ENCODE results near the gene MVB12A. TPM values are rescaled to one million over a fixed set of nuclear protein-coding genes. Genes with fewer than 3 reads are reported as not detected.

MVB12A gene
- total RNA-seq, 2 donors from 2014 or later = 53.1 to 70.1 TPM

DNA sequence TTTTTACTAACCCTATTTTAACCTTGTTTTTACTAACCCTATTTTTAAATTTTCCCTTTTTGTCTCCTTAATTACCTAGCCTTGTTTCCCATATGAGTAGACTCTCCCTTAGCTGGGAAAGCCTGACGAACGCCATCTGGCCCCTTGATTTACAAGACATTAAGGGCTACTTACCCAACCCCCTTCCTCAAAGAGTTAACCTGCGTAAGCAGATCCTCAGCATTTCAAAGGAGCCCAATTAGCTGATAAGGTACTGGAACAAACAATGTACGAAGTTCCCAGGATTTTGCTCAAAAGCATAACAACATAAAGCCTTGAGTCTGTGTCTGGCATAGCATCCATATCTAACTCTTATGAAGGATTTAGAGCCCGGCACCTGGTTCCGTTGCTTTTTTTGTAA, 4.7 kb upstream of the MVB12A start:
- Histone ChIP-seq H3K9ac (ENCODE audit: low read depth in 2 of 2, low read length in 2 of 2) (no peak overlapping the region), H3K27ac (no peak overlapping the region), H3K36me3 (no peaks in the 10 kb centered on the region), H3K4me1 (no peaks in the 10 kb centered on the region), H3K4me3 (no peak overlapping the region), H3K27me3 (no peaks in the 10 kb centered on the region), H3K9me3 (no peaks in the 10 kb centered on the region)
- intact Hi-C loops (cut with DNase I) = no loop called here
- no peak for DNase-seq
- TF ChIP-seq, protein P1, sequence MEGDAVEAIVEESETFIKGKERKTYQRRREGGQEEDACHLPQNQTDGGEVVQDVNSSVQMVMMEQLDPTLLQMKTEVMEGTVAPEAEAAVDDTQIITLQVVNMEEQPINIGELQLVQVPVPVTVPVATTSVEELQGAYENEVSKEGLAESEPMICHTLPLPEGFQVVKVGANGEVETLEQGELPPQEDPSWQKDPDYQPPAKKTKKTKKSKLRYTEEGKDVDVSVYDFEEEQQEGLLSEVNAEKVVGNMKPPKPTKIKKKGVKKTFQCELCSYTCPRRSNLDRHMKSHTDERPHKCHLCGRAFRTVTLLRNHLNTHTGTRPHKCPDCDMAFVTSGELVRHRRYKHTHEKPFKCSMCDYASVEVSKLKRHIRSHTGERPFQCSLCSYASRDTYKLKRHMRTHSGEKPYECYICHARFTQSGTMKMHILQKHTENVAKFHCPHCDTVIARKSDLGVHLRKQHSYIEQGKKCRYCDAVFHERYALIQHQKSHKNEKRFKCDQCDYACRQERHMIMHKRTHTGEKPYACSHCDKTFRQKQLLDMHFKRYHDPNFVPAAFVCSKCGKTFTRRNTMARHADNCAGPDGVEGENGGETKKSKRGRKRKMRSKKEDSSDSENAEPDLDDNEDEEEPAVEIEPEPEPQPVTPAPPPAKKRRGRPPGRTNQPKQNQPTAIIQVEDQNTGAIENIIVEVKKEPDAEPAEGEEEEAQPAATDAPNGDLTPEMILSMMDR (IDR thresholded peaks at IDR 0.05) = no peak

DNA sequence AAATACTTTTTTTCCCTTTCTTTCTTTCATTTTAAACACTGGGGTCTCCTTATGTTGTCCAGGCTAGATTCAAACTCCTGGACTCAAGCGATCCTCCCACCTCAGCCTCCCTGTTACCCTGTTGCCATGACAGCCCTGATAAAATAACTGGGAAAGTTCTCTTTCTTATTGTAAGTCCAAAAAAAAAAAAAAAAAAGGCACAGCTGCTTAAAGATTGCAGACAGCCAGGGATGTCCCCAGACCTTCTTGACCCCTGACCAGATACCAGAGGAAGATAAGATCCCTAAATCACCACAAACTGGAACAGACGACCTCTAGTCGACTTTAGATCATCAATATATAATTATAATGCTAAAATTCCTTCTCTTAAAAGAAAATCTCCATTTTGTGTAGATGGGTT, 1.1 kb upstream of the MVB12A start:
- H3K4me3 ChIP-seq = no peak overlapping the region
- no peak overlapping the region for H3K9ac ChIP-seq (ENCODE audit: low read depth in 2 of 2, low read length in 2 of 2)

DNA sequence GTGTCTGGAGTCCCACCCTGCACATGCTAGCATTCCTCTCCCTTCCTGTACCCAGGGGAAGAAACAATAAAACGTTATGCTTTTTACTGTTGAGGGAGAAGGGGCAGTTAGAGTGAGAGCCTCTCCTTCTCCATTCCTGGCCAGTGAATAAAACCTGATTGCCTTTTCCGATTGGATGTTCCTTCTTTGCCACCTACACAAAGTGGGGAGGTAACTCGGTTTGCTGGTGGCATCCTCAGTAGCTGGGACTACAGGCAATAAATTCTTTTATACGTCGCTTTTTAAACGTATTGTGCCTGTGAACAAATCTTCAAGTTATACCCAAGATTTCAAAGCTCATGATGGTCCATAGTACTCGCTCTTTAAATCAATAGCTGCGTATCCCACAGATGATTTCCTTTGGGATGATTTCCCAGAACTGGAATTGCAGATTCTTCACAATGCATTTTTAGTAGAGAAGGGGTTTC, 660 bp upstream of the MVB12A start:
- Histone ChIP-seq H3K4me3 (peak overlapping the region; percentile 67), H3K9ac (ENCODE audit: low read depth in 2 of 2, low read length in 2 of 2) (peak overlapping the region in 1 of 2 donors; percentile 53), H3K27me3 (no peaks in the 10 kb centered on the region), H3K4me1 (peaks cover 4% of the 10 kb centered on the region), H3K36me3 (no peaks in the 10 kb centered on the region), H3K9me3 (no peaks in the 10 kb centered on the region), H3K27ac (peak overlapping the region; percentile 77)
- DNase-seq = no peak
- intact Hi-C loops (cut with DNase I) = no loop called here
- TF ChIP-seq, protein P1 (IDR thresholded peaks at IDR 0.05) = no peak

More for the DNA sequence above, 1.1 kb upstream of the MVB12A start:
- intact Hi-C loops (cut with DNase I) = no loop called here
- Histone ChIP-seq H3K36me3 (no peaks in the 10 kb centered on the region), H3K4me1 (peaks cover 4% of the 10 kb centered on the region), H3K27me3 (no peaks in the 10 kb centered on the region), H3K9me3 (no peaks in the 10 kb centered on the region), H3K27ac (no peak overlapping the region)
- TF ChIP-seq, protein P1 (IDR thresholded peaks at IDR 0.05) = no peak
- no peak for DNase-seq

DNA sequence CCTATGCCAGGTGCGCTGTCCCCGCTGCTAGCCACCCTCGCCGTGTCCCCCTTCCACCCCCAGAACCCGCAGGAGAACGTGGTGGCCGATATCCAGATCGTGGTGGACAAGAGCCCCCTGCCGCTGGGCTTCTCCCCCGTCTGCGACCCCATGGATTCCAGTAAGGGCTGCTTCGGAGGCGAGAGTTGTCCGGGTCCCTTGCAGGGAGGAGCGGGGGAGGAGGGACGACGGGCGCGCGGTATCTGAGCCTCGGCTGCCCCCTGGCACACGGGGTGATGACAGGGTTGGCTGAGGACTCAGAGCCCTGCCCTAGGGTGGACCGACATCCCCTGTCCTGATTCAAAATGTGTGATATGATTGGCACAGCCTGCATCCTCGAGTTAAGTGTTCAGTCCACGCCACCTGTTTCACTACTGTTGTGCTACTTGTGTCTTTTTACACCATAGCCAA, 653 bp downstream of the MVB12A start:
- H3K27ac ChIP-seq = no peak overlapping the region
- intact Hi-C loops (cut with DNase I) = no loop called here
- TF ChIP-seq, protein P1 (IDR thresholded peaks at IDR 0.05) = no peak

DNA sequence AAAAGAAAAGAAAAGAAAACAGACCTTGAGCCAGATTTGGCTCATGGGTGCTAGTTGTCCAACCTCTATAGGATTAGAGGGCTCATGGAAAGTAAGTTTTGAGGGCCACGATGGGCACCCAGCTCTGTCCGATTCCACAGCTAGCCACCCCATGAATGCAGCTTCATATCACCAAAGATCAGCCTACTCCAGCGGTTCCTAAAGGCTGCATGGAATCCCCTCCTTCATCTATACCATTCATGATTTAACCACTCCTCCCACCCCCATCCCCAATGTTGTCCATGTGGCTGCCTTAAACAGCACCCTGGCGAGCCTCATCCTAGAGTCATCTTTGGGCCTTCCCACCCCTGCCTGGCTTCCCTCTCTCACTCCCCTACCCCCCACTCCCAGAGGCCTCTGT, 2.1 kb downstream of the MVB12A start:
- no peak overlapping the region for H3K27ac ChIP-seq
- no peaks in the 10 kb centered on the region for H3K27me3 ChIP-seq
- intact Hi-C loops (cut with DNase I) = no loop called here
- peaks cover 4% of the 10 kb centered on the region for H3K4me1 ChIP-seq
- H3K4me3 ChIP-seq = no peak overlapping the region
- no peak for DNase-seq
- no peak overlapping the region for H3K9ac ChIP-seq (ENCODE audit: low read depth in 2 of 2, low read length in 2 of 2)
- TF ChIP-seq, protein P1 (IDR thresholded peaks at IDR 0.05) = no peak
- H3K36me3 ChIP-seq = no peaks in the 10 kb centered on the region
- H3K9me3 ChIP-seq = no peaks in the 10 kb centered on the region

More for the DNA sequence above, 653 bp downstream of the MVB12A start:
- Histone ChIP-seq H3K4me1 (peaks cover 4% of the 10 kb centered on the region), H3K36me3 (no peaks in the 10 kb centered on the region), H3K9ac (ENCODE audit: low read depth in 2 of 2, low read length in 2 of 2) (peak overlapping the region; percentile 41 to 67), H3K9me3 (no peaks in the 10 kb centered on the region), H3K27me3 (no peaks in the 10 kb centered on the region), H3K4me3 (peak overlapping the region; percentile 67)
- peak; percentile 47 for DNase-seq
